WTC11 (cell line): Measurements from ENCODE around the gene PLEKHF1.

Experiments
- CTCF ChIP-seq: fragments of 200-600 bp; IDR thresholded peaks from 2 replicates; pipeline ENCODE4 v1.8.0; 2022; ENCODE audit warnings: antibody characterized with exemption
- JUN ChIP-seq: sonication (generic); formaldehyde crosslinking; IDR thresholded peaks from 2 replicates; pipeline ENCODE4 v1.8.0; 2023; ENCODE audit warnings: mild to moderate bottlenecking, missing genetic modification reagents
- TF ChIP-seq, protein P1 (sequence below): sonication (generic); formaldehyde crosslinking; IDR thresholded peaks from 2 replicates; pipeline ENCODE4 v1.8.0; 2022; ENCODE audit warnings: mild to moderate bottlenecking, missing genetic modification reagents

- no peak for TF ChIP-seq CTCF
- TF ChIP-seq, protein P1, sequence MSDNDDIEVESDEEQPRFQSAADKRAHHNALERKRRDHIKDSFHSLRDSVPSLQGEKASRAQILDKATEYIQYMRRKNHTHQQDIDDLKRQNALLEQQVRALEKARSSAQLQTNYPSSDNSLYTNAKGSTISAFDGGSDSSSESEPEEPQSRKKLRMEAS, result no peak
- TF ChIP-seq JUN, result no peak
Measured at GRCh38 chr19:29660835-29661234, 4.4 kb upstream of the PLEKHF1 start.
